Mammary epithelial cell (primary cell): Measurements from ENCODE around the gene PDCD6IP.

Experiments
- CTCF ChIP-seq, 2 donors: IDR thresholded peaks in 1 of 2; conservative IDR thresholded peaks in 1 of 2; 2 replicates each; pipeline ENCODE4 v1.5.1; 2011 to 2012; ENCODE audit warnings: inconsistent platforms in 2 of 2, low read length in 2 of 2, mild to moderate bottlenecking in 2 of 2, control low read depth in 1 of 2, low read depth in 1 of 2; ENCODE audit not compliant: insufficient read depth in 1 of 2; ENCODE audit errors: extremely low read depth in 1 of 2
- EZH2 ChIP-seq: IDR thresholded peaks from 2 replicates; pipeline ENCODE4 v1.6.1; 2012; ENCODE audit warnings: low read length, inconsistent platforms, borderline replicate concordance

- TF ChIP-seq CTCF (conservative IDR thresholded peaks at IDR 0.05 in 1 of 2, IDR thresholded peaks at IDR 0.05 in 1 of 2; ENCODE audit: extremely low read depth in 1 of 2, insufficient read depth in 1 of 2, low read depth in 1 of 2, low read length in 2 of 2) (no peak), EZH2 (no peak)
Measured at GRCh38 chr3:33777996-33778395, 20.4 kb upstream of the PDCD6IP start.
